HEK293T (cell line): ENCODE measurements around the gene DPPA2.

Source experiments
- ARNT ChIP-seq: fragments of 450-650 bp; IDR thresholded peaks from 2 replicates; pipeline ENCODE4 v1.6.1; 2017; ENCODE audit warnings: mild to moderate bottlenecking
- BHLHE40 ChIP-seq: fragments of 450-650 bp; IDR thresholded peaks from 2 replicates; pipeline ENCODE4 v1.6.1; 2016; ENCODE audit warnings: mild to moderate bottlenecking, moderate library complexity, borderline replicate concordance
- CTBP1 ChIP-seq: fragments of 450-650 bp; IDR thresholded peaks from 2 replicates; pipeline ENCODE4 v1.6.1; 2016; ENCODE audit warnings: borderline replicate concordance
- ELF4 ChIP-seq: fragments of 450-650 bp; IDR thresholded peaks from 2 replicates; pipeline ENCODE4 v1.6.1; 2017; ENCODE audit warnings: antibody characterized with exemption
- FOXA1 ChIP-seq: fragments of 450-650 bp; IDR thresholded peaks from 2 replicates; pipeline ENCODE4 v1.6.1; 2016; ENCODE audit warnings: mild to moderate bottlenecking
- FOXK2 ChIP-seq: fragments of 450-650 bp; IDR thresholded peaks from 2 replicates; pipeline ENCODE4 v1.6.1; 2016; ENCODE audit warnings: mild to moderate bottlenecking
- FOXM1 ChIP-seq: fragments of 450-650 bp; IDR thresholded peaks from 2 replicates; pipeline ENCODE4 v1.6.1; 2017; ENCODE audit warnings: mild to moderate bottlenecking, borderline replicate concordance
- HDGF ChIP-seq: fragments of 450-650 bp; IDR thresholded peaks from 2 replicates; pipeline ENCODE4 v1.6.1; 2017; ENCODE audit warnings: antibody characterized with exemption, borderline replicate concordance
- L3MBTL2 ChIP-seq: fragments of 450-650 bp; conservative IDR thresholded peaks from 2 replicates; pipeline ENCODE4 v1.6.1; 2016; ENCODE audit warnings: mild to moderate bottlenecking
- LEF1 ChIP-seq: fragments of 450-650 bp; IDR thresholded peaks from 2 replicates; pipeline ENCODE4 v1.6.1; 2017; ENCODE audit warnings: mild to moderate bottlenecking, borderline replicate concordance
- NFRKB ChIP-seq: fragments of 450-650 bp; IDR thresholded peaks from 2 replicates; pipeline ENCODE4 v1.6.1; 2016; ENCODE audit warnings: mild to moderate bottlenecking, moderate library complexity
- PKNOX1 ChIP-seq: fragments of 450-650 bp; IDR thresholded peaks from 2 replicates; pipeline ENCODE4 v1.6.1; 2016
- SP1 ChIP-seq: fragments of 450-650 bp; IDR thresholded peaks from 2 replicates; pipeline ENCODE4 v1.6.1; 2017
- TARDBP ChIP-seq: fragments of 450-650 bp; IDR thresholded peaks from 2 replicates; pipeline ENCODE4 v1.6.1; 2016

- TF ChIP-seq BHLHE40, result no peak
- TF ChIP-seq FOXM1, result no peak
- TF ChIP-seq ARNT, result no peak
- no peak for TF ChIP-seq SP1
- TF ChIP-seq ELF4, result no peak
- TF ChIP-seq NFRKB, result no peak
- no peak for TF ChIP-seq LEF1
- no peak for TF ChIP-seq FOXK2
- TF ChIP-seq TARDBP, result no peak
- TF ChIP-seq PKNOX1, result no peak
- no peak for TF ChIP-seq FOXA1
- no peak for TF ChIP-seq CTBP1
- no peak for TF ChIP-seq HDGF
- no peak for TF ChIP-seq L3MBTL2
Measured at GRCh38 chr3:109364088-109364487, 47.8 kb upstream of the DPPA2 start.
